ENCODE results near the gene ERBB4. TPM values are rescaled to one million over a fixed set of nuclear protein-coding genes. Genes with fewer than 3 reads are reported as not detected.

The ERBB4 gene
- total RNA-seq, 1 donor from 2014 or later: 10.2 TPM

DNA sequence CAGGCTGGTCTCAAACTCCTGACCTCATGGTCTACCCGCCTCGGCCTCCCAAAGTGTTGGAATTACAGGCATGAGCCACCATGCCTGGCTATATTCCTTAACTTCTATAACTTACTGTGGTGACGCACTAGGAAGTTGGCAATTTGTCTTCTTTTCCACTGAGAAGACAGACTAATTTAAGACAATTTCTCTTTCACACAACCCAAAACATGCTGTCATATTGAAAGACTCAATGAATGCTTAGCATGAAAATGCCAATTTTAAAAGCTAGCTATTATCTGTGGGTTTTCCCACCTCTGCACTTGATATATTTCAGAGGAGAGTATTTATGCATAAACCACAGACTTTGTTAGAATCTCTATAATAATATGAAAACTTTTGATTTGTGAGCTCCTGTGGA lies 84.5 kb downstream of the ERBB4 start:
- Mint-ChIP-seq H3K27ac (ENCODE audit: unreplicated experiment) (no peak overlapping the region), H3K36me3 (ENCODE audit: low read depth) (peaks cover 5% of the 10 kb centered on the region), H3K4me3 (no peak overlapping the region), H3K27me3 (ENCODE audit: low read depth) (no peaks in the 10 kb centered on the region), H3K4me1 (peaks cover 34% of the 10 kb centered on the region), H3K9me3 (peaks cover 4% of the 10 kb centered on the region)
- TF ChIP-seq, protein P1, sequence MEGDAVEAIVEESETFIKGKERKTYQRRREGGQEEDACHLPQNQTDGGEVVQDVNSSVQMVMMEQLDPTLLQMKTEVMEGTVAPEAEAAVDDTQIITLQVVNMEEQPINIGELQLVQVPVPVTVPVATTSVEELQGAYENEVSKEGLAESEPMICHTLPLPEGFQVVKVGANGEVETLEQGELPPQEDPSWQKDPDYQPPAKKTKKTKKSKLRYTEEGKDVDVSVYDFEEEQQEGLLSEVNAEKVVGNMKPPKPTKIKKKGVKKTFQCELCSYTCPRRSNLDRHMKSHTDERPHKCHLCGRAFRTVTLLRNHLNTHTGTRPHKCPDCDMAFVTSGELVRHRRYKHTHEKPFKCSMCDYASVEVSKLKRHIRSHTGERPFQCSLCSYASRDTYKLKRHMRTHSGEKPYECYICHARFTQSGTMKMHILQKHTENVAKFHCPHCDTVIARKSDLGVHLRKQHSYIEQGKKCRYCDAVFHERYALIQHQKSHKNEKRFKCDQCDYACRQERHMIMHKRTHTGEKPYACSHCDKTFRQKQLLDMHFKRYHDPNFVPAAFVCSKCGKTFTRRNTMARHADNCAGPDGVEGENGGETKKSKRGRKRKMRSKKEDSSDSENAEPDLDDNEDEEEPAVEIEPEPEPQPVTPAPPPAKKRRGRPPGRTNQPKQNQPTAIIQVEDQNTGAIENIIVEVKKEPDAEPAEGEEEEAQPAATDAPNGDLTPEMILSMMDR (conservative IDR thresholded peaks at IDR 0.05): no peak
- no peak for DNase-seq (ENCODE audit: low read depth, low spot score)

DNA sequence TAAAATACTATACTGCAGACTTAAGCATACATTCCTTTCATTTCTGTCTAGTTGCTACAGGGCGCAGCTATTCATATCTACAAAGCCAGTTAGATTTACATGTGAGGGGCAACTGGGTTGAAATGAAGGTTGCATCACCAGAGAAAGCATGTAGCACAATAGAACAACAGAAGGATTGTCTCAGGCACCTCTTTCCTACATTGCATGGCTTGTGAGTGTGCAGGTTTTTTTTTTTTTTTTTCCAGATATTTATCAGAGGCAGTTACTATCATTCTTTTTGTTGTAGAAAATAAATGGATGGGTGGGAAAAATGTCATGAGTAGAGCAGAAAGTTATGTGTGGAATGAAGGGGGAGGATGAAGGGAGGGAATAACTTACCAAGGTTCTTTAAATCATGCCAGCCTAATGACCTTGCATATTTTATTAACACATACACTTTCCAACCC lies 86.8 kb downstream of the ERBB4 start:
- H3K27me3 Mint-ChIP-seq (ENCODE audit: low read depth): no peaks in the 10 kb centered on the region
- TF ChIP-seq, protein P1 (conservative IDR thresholded peaks at IDR 0.05): no peak
- H3K27ac Mint-ChIP-seq (ENCODE audit: unreplicated experiment): peak overlapping the region; percentile 96
- DNase-seq (ENCODE audit: low read depth, low spot score): no peak
- H3K4me3 Mint-ChIP-seq: peak overlapping the region; percentile 47
- H3K9me3 Mint-ChIP-seq: no peaks in the 10 kb centered on the region
- peaks cover 51% of the 10 kb centered on the region for H3K4me1 Mint-ChIP-seq
- no peaks in the 10 kb centered on the region for H3K36me3 Mint-ChIP-seq (ENCODE audit: low read depth)

DNA sequence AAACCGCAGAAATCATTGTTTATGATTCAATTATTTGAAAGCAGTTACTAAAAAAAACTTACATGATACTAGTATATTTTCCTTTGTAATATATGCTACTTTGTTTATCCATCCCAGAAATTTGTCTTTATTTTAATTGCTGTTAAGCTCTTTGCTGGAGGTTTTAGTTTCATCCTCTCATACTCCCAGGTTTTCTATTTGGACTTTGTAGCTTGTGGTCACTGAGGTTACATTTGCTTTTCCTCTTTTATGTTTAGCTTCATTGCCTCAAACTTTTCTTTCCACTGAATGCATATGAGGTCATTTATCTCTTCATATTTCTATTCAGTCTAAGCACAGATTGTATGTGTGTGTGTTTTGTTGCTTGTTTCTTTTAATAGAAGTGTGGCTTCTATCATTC lies 89.9 kb downstream of the ERBB4 start:
- H3K4me3 Mint-ChIP-seq: no peak overlapping the region
- peaks cover 10% of the 10 kb centered on the region for H3K36me3 Mint-ChIP-seq (ENCODE audit: low read depth)
- DNase-seq (ENCODE audit: low read depth, low spot score): no peak
- no peaks in the 10 kb centered on the region for H3K27me3 Mint-ChIP-seq (ENCODE audit: low read depth)
- H3K27ac Mint-ChIP-seq (ENCODE audit: unreplicated experiment): peak overlapping the region; percentile 60
- peaks cover 11% of the 10 kb centered on the region for H3K9me3 Mint-ChIP-seq
- peaks cover 47% of the 10 kb centered on the region for H3K4me1 Mint-ChIP-seq
- TF ChIP-seq, protein P1 (conservative IDR thresholded peaks at IDR 0.05): no peak

DNA sequence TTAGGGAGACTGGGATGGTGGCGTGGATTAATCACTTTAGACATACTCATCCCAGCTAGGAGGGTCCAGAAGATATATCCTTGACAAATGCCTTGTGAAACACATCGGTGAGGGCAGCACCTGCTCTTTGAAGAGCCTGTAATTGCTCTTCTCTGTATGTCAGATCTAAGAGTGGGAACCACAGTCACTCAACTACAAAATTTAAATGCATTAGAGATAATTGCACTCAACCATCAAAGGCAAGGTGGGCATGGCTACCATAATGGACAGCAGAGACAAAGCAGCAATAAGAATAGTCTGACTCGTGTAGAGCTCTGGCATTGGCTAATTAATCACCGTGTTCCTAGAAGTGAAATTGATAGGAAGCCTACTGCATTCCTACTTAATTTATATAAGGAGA lies 96.8 kb downstream of the ERBB4 start:
- Mint-ChIP-seq H3K4me1 (no peaks in the 10 kb centered on the region), H3K27me3 (ENCODE audit: low read depth) (no peaks in the 10 kb centered on the region), H3K27ac (ENCODE audit: unreplicated experiment) (no peak overlapping the region), H3K36me3 (ENCODE audit: low read depth) (peaks cover 35% of the 10 kb centered on the region), H3K9me3 (peaks cover 23% of the 10 kb centered on the region), H3K4me3 (no peak overlapping the region)
- TF ChIP-seq, protein P1 (conservative IDR thresholded peaks at IDR 0.05): no peak
- no peak for DNase-seq (ENCODE audit: low read depth, low spot score)

DNA sequence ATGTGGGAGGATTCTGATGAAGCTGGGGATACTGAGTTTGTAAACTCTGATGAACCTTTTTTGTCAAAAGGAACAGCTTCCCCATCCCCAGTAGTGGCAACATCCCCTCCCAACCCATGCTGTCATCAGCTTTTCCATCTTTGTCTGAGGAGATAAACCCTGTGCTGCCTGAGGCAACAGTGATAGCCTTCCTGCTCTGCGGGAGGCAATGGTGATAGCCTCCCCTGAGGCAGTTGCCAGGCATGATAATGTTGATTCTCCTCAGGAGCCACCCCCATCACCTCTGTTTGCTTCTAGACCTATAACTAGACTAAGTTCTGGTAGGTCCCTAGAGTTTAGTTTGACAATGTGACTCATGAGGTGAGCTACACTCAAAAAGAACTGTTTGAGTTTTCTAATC lies 97.5 kb downstream of the ERBB4 start:
- Mint-ChIP-seq H3K4me3 (no peak overlapping the region), H3K9me3 (peaks cover 22% of the 10 kb centered on the region), H3K36me3 (ENCODE audit: low read depth) (peaks cover 35% of the 10 kb centered on the region), H3K27me3 (ENCODE audit: low read depth) (no peaks in the 10 kb centered on the region), H3K27ac (ENCODE audit: unreplicated experiment) (no peak overlapping the region), H3K4me1 (no peaks in the 10 kb centered on the region)
- TF ChIP-seq, protein P1 (conservative IDR thresholded peaks at IDR 0.05): no peak
- no peak for DNase-seq (ENCODE audit: low read depth, low spot score)
